ENCODE results near the gene PRICKLE2.

Gene PRICKLE2

GRCh38 chr3:64152676-64153466 is 72.4 kb downstream of the PRICKLE2 start:
- DNase-seq: no peak

GRCh38 chr3:64152086-64152485 is 73.2 kb downstream of the PRICKLE2 start:
- no peak for DNase-seq

DNA sequence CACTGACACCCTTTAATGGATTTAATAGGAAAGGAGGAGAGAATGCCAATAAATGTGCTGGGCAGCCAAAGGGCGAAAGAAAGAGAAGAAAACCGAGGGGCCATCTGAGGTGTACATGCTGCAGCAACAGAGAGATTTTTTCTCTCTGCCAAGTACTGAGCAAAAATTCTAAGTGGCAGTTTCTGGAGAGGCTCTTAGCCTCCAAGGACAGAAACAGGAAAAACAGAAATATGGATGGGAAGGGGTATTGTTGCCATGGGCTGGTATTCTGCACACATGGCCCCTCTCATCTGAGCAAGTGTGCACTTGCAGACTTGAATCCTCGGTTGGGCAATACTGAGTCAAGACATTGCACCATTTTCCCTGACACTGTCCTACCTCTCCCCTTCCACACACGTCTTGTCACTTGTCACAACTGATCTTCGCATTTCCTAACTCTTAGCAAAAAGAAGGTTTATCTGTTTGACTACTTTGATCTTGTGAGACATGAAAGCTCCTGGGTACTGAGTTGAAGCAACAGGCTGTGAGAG is 73.9 kb downstream of the PRICKLE2 start:
- DNase-seq: no peak

DNA sequence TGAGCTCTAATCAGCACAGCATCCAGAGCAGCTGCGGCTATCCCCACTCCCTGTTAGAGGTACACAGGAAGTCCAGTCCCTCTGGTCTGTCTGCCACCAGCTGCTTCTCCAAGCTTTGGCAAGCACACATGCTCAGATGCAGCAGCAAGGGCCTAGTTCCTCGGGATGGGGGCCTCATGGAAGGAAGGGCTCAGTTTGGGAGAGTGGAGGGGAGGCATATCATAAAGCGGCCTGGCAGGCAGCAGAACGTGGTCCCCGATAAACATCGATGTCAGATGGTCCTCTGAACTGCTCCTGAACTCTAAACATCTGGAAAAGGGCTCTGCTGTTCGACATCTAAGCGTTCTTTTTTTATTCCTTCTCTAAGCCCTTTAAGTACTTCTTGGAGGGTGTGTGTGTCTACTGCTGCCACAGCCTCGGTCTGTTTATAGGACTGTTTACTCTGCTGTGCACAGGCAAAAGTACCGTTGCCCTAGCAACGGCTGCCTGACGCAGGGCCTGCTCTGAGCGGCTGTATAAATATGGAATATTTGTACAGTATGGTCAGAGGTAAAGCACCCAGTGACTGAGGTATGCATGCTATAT is 74.6 kb downstream of the PRICKLE2 start:
- no peak for DNase-seq

DNA sequence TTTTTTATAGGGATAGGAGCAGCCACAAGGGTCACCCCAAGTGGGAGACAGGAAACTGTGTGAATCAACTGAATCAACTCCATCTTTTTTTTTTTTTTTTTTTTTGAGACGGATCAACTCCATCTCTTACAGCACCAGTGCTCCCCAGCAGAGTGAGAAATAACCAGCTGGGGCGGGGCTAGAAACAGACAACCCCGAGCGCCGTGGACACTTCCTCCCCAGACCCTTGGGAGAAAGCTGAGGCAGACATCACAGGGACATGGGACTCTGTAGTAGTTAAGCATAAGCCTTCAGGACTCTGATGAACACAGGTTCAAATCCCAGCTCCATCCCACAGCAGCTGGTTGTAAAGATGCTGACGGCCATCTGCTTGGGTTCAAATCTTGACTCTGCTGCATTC is 75.4 kb downstream of the PRICKLE2 start:
- DNase-seq: no peak

GRCh38 chr3:64148955-64149653 is 76.2 kb downstream of the PRICKLE2 start:
- no peak for DNase-seq

DNA sequence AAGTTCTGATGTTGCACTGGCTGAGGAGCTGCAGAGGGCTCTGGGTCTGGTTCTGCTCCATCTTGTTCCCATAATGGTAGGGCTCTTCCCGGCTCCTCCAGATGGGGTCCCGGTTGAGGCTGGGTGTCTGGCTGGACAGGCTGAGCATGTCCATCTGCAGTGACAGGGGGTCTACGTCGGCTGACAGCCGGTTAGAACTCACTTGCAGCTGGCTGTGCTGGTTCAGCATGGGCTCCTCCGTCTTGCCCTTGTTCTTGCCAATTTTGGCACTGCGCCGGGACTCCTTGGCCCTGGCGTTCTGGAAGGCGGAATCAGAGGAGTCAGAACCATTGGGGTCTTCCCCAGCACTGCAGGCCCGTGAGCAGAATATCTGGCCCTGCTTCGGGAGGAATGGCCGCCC is 78.1 kb downstream of the PRICKLE2 start:
- DNase-seq: no peak

DNA sequence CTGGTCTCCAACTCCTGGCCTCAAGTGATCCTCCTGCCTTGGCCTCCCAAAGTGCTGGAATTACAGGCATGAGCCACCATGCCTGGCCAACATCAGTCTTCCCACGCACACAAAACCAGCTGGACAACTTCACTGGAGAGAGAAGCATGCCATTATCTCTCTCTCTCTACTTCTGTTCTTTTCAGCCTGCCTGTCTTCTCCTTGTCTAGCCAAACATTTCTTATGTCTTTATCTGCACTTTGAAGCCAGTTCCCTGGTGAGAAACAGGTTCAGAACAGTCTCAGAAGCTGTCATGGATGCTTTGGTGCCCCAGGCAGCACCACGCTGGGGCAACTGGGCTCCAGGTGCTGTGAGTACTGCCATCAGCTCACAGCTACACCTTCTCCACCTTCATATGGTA is 79.8 kb downstream of the PRICKLE2 start:
- DNase-seq: no peak

DNA sequence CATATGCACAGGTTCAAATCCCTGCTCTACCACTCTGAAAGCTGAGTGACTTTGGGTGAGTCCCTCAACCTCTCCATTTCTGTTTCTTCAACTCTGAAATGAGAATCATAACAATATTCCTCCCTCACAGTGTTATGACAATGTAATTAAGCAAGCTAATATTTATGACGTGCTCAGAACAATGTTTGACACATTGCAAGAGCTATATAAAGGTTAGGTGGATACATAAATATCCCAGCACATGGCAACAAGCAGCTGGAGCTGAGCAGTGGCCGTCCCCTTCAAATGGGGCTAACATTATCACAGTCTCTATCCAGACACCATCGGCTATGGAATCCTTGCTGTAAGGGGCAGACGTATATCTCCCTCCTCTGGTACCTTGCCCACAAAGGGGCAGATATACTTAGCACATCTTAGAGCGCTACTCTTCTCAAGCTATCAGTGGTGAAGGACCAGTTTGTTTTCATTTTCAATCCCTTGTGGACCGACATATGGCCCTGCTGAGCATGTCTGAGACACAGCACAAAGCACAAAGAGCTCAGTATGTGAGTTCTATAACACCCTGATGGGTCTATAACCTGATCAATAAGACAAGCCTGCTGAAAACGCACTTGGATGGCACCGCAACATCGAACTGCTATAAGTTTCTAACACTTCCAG is 80.9 kb downstream of the PRICKLE2 start:
- DNase-seq: no peak

GRCh38 chr3:64143409-64144130 is 81.7 kb downstream of the PRICKLE2 start:
- no peak for DNase-seq

- DNase-seq: no peak
These were observed 83.8 kb downstream of the PRICKLE2 start for GRCh38 chr3:64141476-64141875.

DNA sequence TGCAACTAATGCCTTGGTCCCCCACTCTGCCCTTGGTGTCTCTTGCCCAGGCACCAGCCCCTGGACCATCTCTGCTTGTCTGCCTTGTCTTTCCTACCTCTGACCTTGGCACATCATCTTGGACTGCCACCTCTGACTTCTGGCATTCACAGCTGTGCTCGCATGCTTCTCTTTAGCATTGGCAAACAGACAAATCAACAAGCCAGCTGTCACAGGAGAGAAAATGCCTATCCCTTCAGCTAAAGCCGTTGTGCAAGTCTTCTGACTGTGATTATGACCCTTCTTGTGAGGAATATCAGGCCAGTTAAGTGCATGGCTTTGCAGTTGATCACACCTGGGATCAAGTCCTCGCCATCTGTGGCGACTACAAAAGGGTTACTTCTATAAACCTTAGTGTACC is 84.6 kb downstream of the PRICKLE2 start:
- no peak for DNase-seq

- DNase-seq: no peak
These were observed 86.5 kb downstream of the PRICKLE2 start for GRCh38 chr3:64138656-64139375.

GRCh38 chr3:64138046-64138445 is 87.2 kb downstream of the PRICKLE2 start:
- DNase-seq: no peak

DNA sequence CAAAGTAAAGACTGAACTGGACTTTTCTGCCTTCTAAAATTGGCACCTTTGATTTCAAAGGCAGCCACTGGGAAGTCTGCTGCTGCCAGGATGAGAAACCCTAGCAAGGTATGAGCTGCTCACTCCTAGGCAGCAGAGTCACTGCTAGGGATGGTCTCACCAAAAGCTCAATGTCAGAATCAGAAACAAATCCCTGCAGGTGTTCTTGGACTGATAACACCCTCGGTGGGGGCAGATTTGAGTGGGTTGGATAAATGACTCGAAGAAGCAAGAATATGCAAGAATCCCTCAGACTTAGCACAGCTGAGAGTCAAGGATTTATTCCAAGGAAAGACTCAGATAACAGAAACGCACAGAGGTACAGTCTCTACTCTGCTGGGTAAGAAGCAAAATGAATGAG is 90.4 kb downstream of the PRICKLE2 start:
- no peak for DNase-seq

GRCh38 chr3:64133987-64134386 is 91.3 kb downstream of the PRICKLE2 start:
- no peak for DNase-seq

DNA sequence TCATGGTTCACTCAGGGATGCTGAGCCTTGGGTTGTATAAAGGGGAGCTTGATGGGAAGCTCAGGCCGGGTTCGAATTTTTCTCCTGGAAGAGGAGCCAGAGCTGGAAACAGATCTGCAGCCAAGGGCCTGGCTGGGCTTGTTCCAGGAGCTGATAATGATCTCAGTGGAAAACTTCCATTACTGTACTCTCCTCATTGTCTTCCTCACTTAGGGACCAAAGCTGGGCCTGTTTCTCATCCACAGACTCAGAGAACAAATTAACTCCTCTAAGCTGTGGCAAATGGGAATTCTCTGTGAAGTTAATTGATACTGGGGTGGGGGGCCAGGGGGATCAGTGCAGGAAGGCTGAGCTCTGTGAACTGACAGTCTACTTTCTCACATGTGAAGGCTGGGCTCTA is 92.0 kb downstream of the PRICKLE2 start:
- no peak for DNase-seq

GRCh38 chr3:64131725-64132469 is 93.4 kb downstream of the PRICKLE2 start:
- no peak for DNase-seq

DNA sequence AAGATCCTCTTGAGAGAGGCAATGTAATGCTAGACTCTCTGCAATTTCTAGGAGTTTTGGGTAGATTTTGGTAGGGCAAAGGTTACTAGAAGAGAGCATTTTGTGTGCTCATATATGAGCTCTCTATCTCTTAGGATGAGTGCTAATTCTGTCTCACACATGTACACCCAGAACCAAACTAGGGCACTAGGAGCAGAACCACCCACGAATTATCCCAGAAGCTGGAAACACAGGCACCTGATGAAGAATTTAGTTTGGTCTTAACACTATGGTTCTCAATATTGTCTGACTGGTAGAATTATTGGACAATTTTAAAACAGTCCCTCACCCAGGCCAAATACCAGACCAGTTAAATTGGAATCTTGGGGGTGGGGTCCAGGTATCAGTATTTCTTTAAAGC is 94.8 kb downstream of the PRICKLE2 start:
- DNase-seq: no peak

DNA sequence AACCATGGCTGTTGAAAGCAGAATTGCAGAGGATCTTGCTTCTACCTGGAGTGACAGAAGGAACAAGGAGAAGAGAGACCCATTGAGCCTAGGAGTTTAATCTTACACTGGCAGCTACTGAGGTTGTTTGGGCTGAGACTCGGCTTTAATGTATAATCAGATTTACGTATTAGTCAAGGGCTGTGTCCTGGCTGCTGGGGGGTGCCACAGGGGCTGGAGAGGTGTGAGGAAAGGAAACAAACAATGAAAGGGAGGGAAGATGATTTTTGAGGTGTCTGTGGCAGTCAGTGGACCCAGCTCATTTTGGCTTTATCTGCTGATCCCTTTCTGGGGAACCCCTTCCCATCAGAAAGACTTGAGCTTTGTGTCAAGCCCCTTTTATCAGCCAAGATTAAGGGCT is 95.7 kb downstream of the PRICKLE2 start:
- DNase-seq: no peak

GRCh38 chr3:64129106-64129505 is 96.2 kb downstream of the PRICKLE2 start:
- DNase-seq: no peak
